Peyer's patch (tissue), 4 donors: ENCODE measurements around the gene USP32.
"Not testable (repeated sequence)": the region's sequence is repeated elsewhere in the genome, so short reads cannot be mapped to it uniquely, and the experiment has no call there.

Source experiments
- CTCF ChIP-seq, 6 experiments: fragments of 450-650 bp in 4 of 6; fragments of 200-600 bp in 2 of 6; sonication (generic) in 1 of 6; IDR thresholded peaks; one replicate each; pipeline ENCODE4 v1.5.1; 2017 to 2019; ENCODE audit warnings: antibody characterized with exemption in 6 of 6, mild to moderate bottlenecking in 3 of 6, moderate library complexity in 1 of 6
- POLR2A ChIP-seq, 2 donors: fragments of 450-650 bp; IDR thresholded peaks; one replicate each; pipeline ENCODE4 v1.5.1; 2017; ENCODE audit warnings: antibody characterized with exemption in 2 of 2, mild to moderate bottlenecking in 2 of 2, moderate library complexity in 2 of 2

GRCh38 chr17:60430561-60430960 lies 38.6 kb upstream of the USP32 start:
- not testable (repeated sequence) for TF ChIP-seq CTCF, POLR2A (IDR thresholded peaks at IDR 0.05)
